Keratinocyte (primary cell): ENCODE measurements around the gene VILL. TPM values are rescaled to one million over a fixed set of nuclear protein-coding genes. Genes with fewer than 3 reads are reported as not detected.

Experiments used
- DNase-seq: peaks from one replicate; pipeline ENCODE4 v3.0.0-alpha.2; 2011; ENCODE audit warnings: low read depth, missing footprints, low spot score
- FAIRE-seq: peaks from 2 replicates; lab custom pipeline; 2011; peaks lifted over from hg19 to GRCh38; lab: Jason Lieb, UNC
- H2AFZ ChIP-seq: 2 replicates; pipeline ENCODE4 v1.6.0; 2012; ENCODE audit warnings: low read length, control low read depth, inconsistent platforms; ENCODE audit not compliant: control insufficient read depth
- H3K27ac ChIP-seq: 2 replicates; pipeline ENCODE4 v1.5.1; 2011; ENCODE audit warnings: low read length; ENCODE audit not compliant: control insufficient read depth, insufficient read depth
- H3K27me3 ChIP-seq: 3 replicates; pipeline ENCODE4 v1.6.0; 2011; ENCODE audit warnings: low read length; ENCODE audit not compliant: control insufficient read depth, insufficient read depth; ENCODE audit errors: extremely low read depth
- H3K36me3 ChIP-seq, 2 experiments: 2 replicates in 1 of 2; 3 replicates in 1 of 2; pipeline ENCODE4 v1.5.1; 2011; ENCODE audit warnings: low read length in 2 of 2, mild to moderate bottlenecking in 1 of 2; ENCODE audit not compliant: control insufficient read depth in 2 of 2, insufficient read depth in 2 of 2; ENCODE audit errors: extremely low read depth in 1 of 2
- H3K4me1 ChIP-seq: 3 replicates; pipeline ENCODE4 v1.5.1; 2011; ENCODE audit warnings: low read length; ENCODE audit not compliant: control insufficient read depth, insufficient read depth; ENCODE audit errors: extremely low read depth
- H3K4me2 ChIP-seq: 3 replicates; pipeline ENCODE4 v1.6.0; 2011; ENCODE audit warnings: low read depth, low read length; ENCODE audit not compliant: control insufficient read depth, insufficient read depth; ENCODE audit errors: extremely low read depth
- H3K4me3 ChIP-seq, 3 experiments: fragments of 200-600 bp in 1 of 3; sonication (generic) in 1 of 3; 2 replicates in 2 of 3; 3 replicates in 1 of 3; pipeline ENCODE4 v1.5.1; 2011 to 2016; ENCODE audit warnings: low read length in 3 of 3, mild to moderate bottlenecking in 3 of 3, control low read depth in 2 of 3, inconsistent platforms in 1 of 3, low read depth in 1 of 3, mixed read lengths in 1 of 3, mixed run types in 1 of 3, moderate library complexity in 1 of 3; ENCODE audit not compliant: control insufficient read depth in 2 of 3, insufficient read depth in 2 of 3; ENCODE audit errors: extremely low read depth in 1 of 3
- H3K79me2 ChIP-seq: 2 replicates; pipeline ENCODE4 v1.6.0; 2012; ENCODE audit warnings: low read length; ENCODE audit not compliant: control insufficient read depth, insufficient read depth
- H3K9ac ChIP-seq: 3 replicates; pipeline ENCODE4 v1.6.0; 2011; ENCODE audit warnings: low read length; ENCODE audit not compliant: control insufficient read depth, insufficient read depth; ENCODE audit errors: extremely low read depth
- H3K9me1 ChIP-seq: 3 replicates; pipeline ENCODE4 v1.6.0; 2011; ENCODE audit warnings: low read length; ENCODE audit not compliant: control insufficient read depth, insufficient read depth; ENCODE audit errors: extremely low read depth
- H3K9me3 ChIP-seq: 2 replicates; pipeline ENCODE4 v1.5.1; 2012; ENCODE audit warnings: low read depth, low read length; ENCODE audit not compliant: control insufficient read depth
- H4K20me1 ChIP-seq: 3 replicates; pipeline ENCODE4 v1.6.0; 2011; ENCODE audit warnings: low read length; ENCODE audit not compliant: control insufficient read depth, insufficient read depth; ENCODE audit errors: extremely low read depth
- CTCF ChIP-seq, 3 experiments: IDR thresholded peaks in 1 of 3; conservative IDR thresholded peaks in 1 of 3; optimal IDR thresholded peaks in 1 of 3; 2 replicates in 2 of 3; 3 replicates in 1 of 3; pipeline versions ENCODE3 to v1.5.1; 2011; ENCODE audit warnings: low read length in 3 of 3, mild to moderate bottlenecking in 3 of 3, moderate library complexity in 2 of 3, control low read depth in 1 of 3, inconsistent platforms in 1 of 3; ENCODE audit not compliant: insufficient read depth in 2 of 3; ENCODE audit errors: extremely low read depth in 1 of 3
- EZH2 ChIP-seq: IDR thresholded peaks from one replicate; pipeline ENCODE4 v1.6.1; 2012; ENCODE audit warnings: inconsistent platforms, mild to moderate bottlenecking, low read length, moderate library complexity
- dilution Hi-C: fragments of 300-500 bp; cut with MboI; formaldehyde crosslinking; loops from one replicate; pipeline ENCODE4 v1.7.0; 2020; ENCODE audit warnings: low sequenced_read_pairs; ENCODE audit not compliant: extremely low pct_ligation_motif_present
- polyA plus RNA-seq, 5 experiments: library from polyadenylated mRNA; depleted of rRNA in 3 of 5; stranded (reverse) in 3 of 5; stranded (forward) in 1 of 5; unstranded in 1 of 5; fragments of >200 nt; gene quantifications; 1 replicate in 1 of 5; 2 replicates in 3 of 5; 3 replicates in 1 of 5; pipeline versions ENCODE4 v1.2.1 to v1.2.3, GENCODE V29; 2011 to 2012; ENCODE audit warnings: missing spikeins in 2 of 5, low read depth in 1 of 5, low replicate concordance in 1 of 5

VILL gene
- polyA plus RNA-seq, 1 donor (not counting 4 experiments of a cell fraction or from before 2014, with no cell fraction given), result 2.1 TPM

GRCh38 chr3:37968813-37969595 lies 21.6 kb upstream of the VILL start:
- H3K9me3 ChIP-seq, result no peaks in the 10 kb centered on the region
- peaks cover 33 to 44% of the 10 kb centered on the region in 2 experiments for H3K36me3 ChIP-seq
- TF ChIP-seq EZH2 (no peak), CTCF (optimal IDR thresholded peaks at IDR 0.05 in 1 of 3, IDR thresholded peaks at IDR 0.05 in 1 of 3, conservative IDR thresholded peaks at IDR 0.05 in 1 of 3; ENCODE audit: extremely low read depth in 1 of 3, insufficient read depth in 2 of 3, low read length in 3 of 3) (no peak)
- H3K9me1 ChIP-seq, result no peaks in the 10 kb centered on the region
- H3K4me3 ChIP-seq, result no peak overlapping the region
- no peaks in the 10 kb centered on the region for H3K27me3 ChIP-seq
- H2AFZ ChIP-seq, result no peak overlapping the region
- dilution Hi-C loops, result no loop called here
- FAIRE-seq (no peak), DNase-seq (no peak)
- H3K4me1 ChIP-seq, result no peaks in the 10 kb centered on the region
- H3K4me2 ChIP-seq, result no peak overlapping the region
- no peak overlapping the region for H3K27ac ChIP-seq
- no peak overlapping the region for H3K9ac ChIP-seq
- no peaks in the 10 kb centered on the region for H4K20me1 ChIP-seq
- H3K79me2 ChIP-seq, result no peaks in the 10 kb centered on the region

- no peak overlapping the region for H3K9ac ChIP-seq
- H3K4me1 ChIP-seq, result no peaks in the 10 kb centered on the region
- no peak overlapping the region for H3K4me2 ChIP-seq
- H3K9me3 ChIP-seq, result no peaks in the 10 kb centered on the region
- H3K27me3 ChIP-seq, result no peaks in the 10 kb centered on the region
- dilution Hi-C loops, result no loop called here
- H4K20me1 ChIP-seq, result no peaks in the 10 kb centered on the region
- H3K79me2 ChIP-seq, result no peaks in the 10 kb centered on the region
- DNase-seq (no peak), FAIRE-seq (no peak)
- H3K4me3 ChIP-seq, result no peak overlapping the region
- no peak overlapping the region for H3K27ac ChIP-seq
- H2AFZ ChIP-seq, result no peak overlapping the region
- peaks cover 33 to 46% of the 10 kb centered on the region in 2 experiments for H3K36me3 ChIP-seq
- no peaks in the 10 kb centered on the region for H3K9me1 ChIP-seq
- no peak for TF ChIP-seq CTCF (optimal IDR thresholded peaks at IDR 0.05 in 1 of 3, IDR thresholded peaks at IDR 0.05 in 1 of 3, conservative IDR thresholded peaks at IDR 0.05 in 1 of 3; ENCODE audit: extremely low read depth in 1 of 3, insufficient read depth in 2 of 3, low read length in 3 of 3)
Measured at GRCh38 chr3:37969596-37970100, 20.9 kb upstream of the VILL start.
